Uterus (tissue), 4 donors: ENCODE data around the gene CYGB. TPM values are rescaled to one million over a fixed set of nuclear protein-coding genes. Genes with fewer than 3 reads are reported as not detected.
A peak's percentile ranks its signal among the peaks of the same experiment; 100 is the strongest.

Experiments used
- DNase-seq, 2 donors: peaks; one replicate each; pipeline ENCODE4 v3.0.0-alpha.2; 2019 to 2020
- H3K27ac ChIP-seq, 2 donors: fragments of 200-600 bp; sonication (generic); 1 replicate in 1 of 2; 2 replicates in 1 of 2; pipeline ENCODE4 v1.5.1; 2016 to 2018
- H3K27me3 ChIP-seq, 2 donors: fragments of 200-600 bp; sonication (generic); one replicate each; pipeline ENCODE4 v1.5.1; 2018 to 2019; ENCODE audit warnings: control low read depth in 1 of 2
- H3K36me3 ChIP-seq, 2 donors: fragments of 200-600 bp; sonication (generic); one replicate each; pipeline ENCODE4 v1.5.1; 2019; ENCODE audit warnings: control low read depth in 1 of 2
- H3K4me1 ChIP-seq, 2 donors: fragments of 200-600 bp; sonication (generic); one replicate each; pipeline ENCODE4 v1.5.1; 2018 to 2019; ENCODE audit warnings: control low read depth in 1 of 2
- H3K4me3 ChIP-seq, 2 donors: fragments of 200-600 bp; sonication (generic); 1 replicate in 1 of 2; 2 replicates in 1 of 2; pipeline ENCODE4 v1.5.1; 2018 to 2019; ENCODE audit warnings: mild to moderate bottlenecking in 1 of 2
- H3K9me3 ChIP-seq, 2 donors: fragments of 200-600 bp; sonication (generic); one replicate each; pipeline ENCODE4 v1.5.1; 2019; ENCODE audit warnings: control low read depth in 1 of 2
- POLR2A ChIP-seq, 2 donors: fragments of 450-650 bp; IDR thresholded peaks; one replicate each; pipeline ENCODE4 v1.6.1; 2016; ENCODE audit warnings: antibody characterized with exemption in 2 of 2, mild to moderate bottlenecking in 1 of 2, moderate library complexity in 1 of 2
- intact Hi-C: fragments of 100-400 bp; cut with DNase I; formaldehyde crosslinking; loops from one replicate; pipeline ENCODE4 v1.15.1; 2023; ENCODE audit warnings: low total_unique reads
- total RNA-seq, 4 donors: library from RNA; depleted of rRNA in 3 of 4; stranded (reverse); fragments of >200 nt in 3 of 4; gene quantifications; one replicate each; pipeline versions ENCODE4 v1.1.0 to v1.2.4, GENCODE V29; 2014 to 2023
- TF ChIP-seq, protein P1 (sequence below), 4 experiments: fragments of 200-600 bp in 2 of 4; fragments of 450-650 bp in 2 of 4; sonication (generic) in 2 of 4; IDR thresholded peaks; one replicate each; pipeline ENCODE4 v1.5.1; 2016 to 2019; ENCODE audit warnings: antibody characterized with exemption in 4 of 4, mild to moderate bottlenecking in 2 of 4, moderate library complexity in 1 of 4
- donor health status: DM: yes; HTN: yes; CAD: no.

CYGB gene
- total RNA-seq, 4 donors from 2014 or later: 7.8 to 33.2 (median 19.8) TPM

DNA sequence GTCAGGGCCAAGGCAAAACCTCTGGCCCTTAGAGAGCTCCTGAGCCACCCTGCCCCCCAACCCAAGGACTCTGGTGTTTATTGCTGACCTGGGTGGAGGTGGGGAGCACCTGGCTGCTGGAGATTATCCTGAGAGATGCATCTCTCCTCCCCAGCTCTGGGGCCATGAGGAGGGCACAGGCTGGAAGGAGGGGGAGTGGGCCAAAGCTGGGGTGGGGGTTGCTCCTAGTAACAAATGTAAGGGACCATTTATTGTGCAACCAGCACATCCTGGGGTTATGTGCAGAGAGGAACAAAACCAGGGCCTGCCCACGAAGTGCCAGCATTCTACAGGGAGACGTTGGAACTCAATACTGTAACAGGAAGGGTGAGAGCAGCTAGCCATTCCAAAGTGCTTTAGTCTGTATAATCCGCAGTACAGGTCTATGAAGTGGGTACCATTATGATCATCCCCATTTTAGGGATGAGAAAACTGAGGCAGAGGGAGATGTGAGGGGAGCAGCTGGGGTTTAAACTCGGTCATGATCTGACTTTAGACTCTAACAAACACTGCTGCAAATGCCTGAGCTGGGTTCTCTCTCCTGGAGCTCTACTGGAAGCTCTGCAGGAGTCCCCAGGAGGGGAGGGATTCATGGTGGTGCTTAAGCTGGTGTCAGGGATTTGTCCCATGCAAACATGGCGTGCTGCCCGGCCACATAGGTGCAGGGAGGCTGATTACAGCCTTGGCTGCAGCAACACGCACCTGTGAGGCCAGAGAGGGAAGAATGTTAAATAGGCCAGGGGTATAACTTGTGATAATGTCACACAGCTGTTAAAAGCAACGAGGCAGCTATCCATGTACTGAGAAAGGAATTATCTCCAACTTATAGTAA, 34.9 kb downstream of the CYGB start:
- Histone ChIP-seq H3K4me1 (peaks cover 0 to 4% of the 10 kb centered on the region in 2 donors), H3K27me3 (no peaks in the 10 kb centered on the region), H3K27ac (no peak overlapping the region), H3K4me3 (no peak overlapping the region), H3K9me3 (no peaks in the 10 kb centered on the region), H3K36me3 (no peaks in the 10 kb centered on the region)
- intact Hi-C loops: no loop called here
- TF ChIP-seq, protein P1, sequence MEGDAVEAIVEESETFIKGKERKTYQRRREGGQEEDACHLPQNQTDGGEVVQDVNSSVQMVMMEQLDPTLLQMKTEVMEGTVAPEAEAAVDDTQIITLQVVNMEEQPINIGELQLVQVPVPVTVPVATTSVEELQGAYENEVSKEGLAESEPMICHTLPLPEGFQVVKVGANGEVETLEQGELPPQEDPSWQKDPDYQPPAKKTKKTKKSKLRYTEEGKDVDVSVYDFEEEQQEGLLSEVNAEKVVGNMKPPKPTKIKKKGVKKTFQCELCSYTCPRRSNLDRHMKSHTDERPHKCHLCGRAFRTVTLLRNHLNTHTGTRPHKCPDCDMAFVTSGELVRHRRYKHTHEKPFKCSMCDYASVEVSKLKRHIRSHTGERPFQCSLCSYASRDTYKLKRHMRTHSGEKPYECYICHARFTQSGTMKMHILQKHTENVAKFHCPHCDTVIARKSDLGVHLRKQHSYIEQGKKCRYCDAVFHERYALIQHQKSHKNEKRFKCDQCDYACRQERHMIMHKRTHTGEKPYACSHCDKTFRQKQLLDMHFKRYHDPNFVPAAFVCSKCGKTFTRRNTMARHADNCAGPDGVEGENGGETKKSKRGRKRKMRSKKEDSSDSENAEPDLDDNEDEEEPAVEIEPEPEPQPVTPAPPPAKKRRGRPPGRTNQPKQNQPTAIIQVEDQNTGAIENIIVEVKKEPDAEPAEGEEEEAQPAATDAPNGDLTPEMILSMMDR (IDR thresholded peaks at IDR 0.05): no peak
- no peak for TF ChIP-seq POLR2A (IDR thresholded peaks at IDR 0.05)
- no peak for DNase-seq

DNA sequence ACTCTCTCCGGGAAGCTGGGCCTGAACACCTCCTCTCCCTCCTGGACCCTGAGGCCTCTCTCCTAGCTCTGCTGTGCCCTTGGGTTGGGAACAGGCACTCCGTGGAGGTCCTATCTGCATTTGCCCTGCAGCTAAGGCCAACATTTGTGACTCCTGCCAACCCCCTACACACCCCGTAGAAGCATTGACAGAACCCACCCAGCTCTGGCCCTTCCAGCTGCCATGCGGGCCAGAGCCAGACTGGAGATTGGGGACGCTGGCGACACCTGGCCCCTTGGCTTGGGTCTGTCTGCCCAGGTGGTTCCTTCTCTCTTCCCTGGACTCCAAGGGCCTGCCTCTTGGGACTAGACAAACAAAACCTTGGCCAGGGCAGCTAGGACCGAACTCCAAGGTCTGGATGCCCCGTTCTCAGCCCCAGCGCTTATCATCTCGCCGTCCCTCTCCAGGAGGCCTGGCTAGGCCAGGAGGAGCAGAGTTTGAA, 35.6 kb downstream of the CYGB start:
- no peaks in the 10 kb centered on the region for H3K36me3 ChIP-seq
- TF ChIP-seq POLR2A (IDR thresholded peaks at IDR 0.05): no peak
- TF ChIP-seq, protein P1 (IDR thresholded peaks at IDR 0.05): no peak
- H3K4me1 ChIP-seq: peaks cover 0 to 4% of the 10 kb centered on the region in 2 donors
- peak overlapping the region in 1 of 2 donors; percentile 53 for H3K27ac ChIP-seq
- DNase-seq: no peak
- intact Hi-C loops: no loop called here
- H3K9me3 ChIP-seq: no peaks in the 10 kb centered on the region
- peak overlapping the region in 1 of 2 donors; percentile 52 for H3K4me3 ChIP-seq
- no peaks in the 10 kb centered on the region for H3K27me3 ChIP-seq

DNA sequence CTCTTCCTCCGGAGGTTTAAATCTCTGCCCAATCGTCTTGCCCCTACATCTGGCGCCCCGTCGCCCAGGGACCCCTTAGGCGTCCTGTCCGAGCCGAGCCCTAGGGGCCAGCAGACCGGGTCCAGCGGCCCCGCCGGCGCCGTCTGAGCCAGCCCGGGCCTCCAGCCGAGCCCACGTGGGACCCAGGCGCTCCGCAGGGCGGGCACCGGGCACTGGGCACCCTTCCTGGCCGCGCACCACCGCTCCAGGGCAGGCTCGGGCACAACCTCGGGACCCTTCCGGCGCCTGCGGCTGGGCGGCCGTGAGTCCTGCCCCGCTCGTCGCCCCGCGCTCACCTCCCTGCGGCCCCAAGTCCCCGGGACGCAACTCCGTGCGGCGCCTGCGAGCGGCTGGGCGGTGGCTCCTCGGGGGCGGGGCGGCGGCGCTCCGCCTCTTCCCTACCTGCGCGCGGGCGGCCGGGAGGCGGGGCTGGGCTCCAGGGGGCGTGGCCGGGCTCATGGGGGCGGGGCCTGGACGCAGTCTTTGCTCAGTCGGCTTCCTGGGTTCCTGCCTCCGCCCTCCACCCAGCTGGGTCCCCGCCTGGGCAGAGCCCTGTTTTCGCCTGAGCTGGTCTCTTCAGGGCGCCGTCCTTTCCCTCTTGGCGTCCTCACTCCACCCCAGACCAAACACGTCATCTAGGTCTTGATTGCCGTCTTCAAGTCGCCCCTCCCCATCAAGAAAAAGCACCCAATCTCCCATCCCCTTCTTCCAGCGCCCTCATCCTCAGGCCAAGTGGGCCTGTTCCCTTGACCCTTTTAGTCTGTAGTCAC, 36.3 kb downstream of the CYGB start, which contains the start of gene RHBDF2:
Gene RHBDF2 (minus strand): TSS at position 406 of the 809 bp plus-strand sequence. CDS start 19,899 bp downstream, outside the sequence.
- DNase-seq: peak; percentile 78 to 89
- intact Hi-C loops: no loop called here
- no peaks in the 10 kb centered on the region for H3K27me3 ChIP-seq
- H3K4me3 ChIP-seq: peak within 1 kb of the TSS; percentile 10 to 52
- H3K4me1 ChIP-seq: peaks cover 0 to 4% of the 10 kb centered on the region in 2 donors
- no peaks in the 10 kb centered on the region for H3K9me3 ChIP-seq
- peak within 1 kb of the TSS; percentile 53 to 66 for H3K27ac ChIP-seq
- TF ChIP-seq POLR2A (IDR thresholded peaks at IDR 0.05): peak; percentile 61 to 71
- TF ChIP-seq, protein P1 (IDR thresholded peaks at IDR 0.05): no peak
- no peaks in the 10 kb centered on the region for H3K36me3 ChIP-seq

DNA sequence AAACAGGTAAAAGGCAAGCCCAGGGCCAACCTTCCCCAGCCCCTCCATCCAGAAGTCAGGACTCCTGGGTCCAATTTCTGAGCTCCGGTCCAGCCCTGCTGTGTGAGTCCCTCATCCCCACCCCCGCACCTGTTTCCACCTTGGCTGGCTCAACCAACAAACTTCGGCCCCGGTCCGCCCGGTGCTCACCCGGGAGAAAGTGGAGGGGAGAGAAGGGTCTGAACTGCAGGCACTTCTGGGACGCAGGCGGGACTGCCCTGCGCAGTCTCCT, 36.8 kb downstream of the CYGB start:
- Histone ChIP-seq H3K4me1 (peaks cover 0 to 4% of the 10 kb centered on the region in 2 donors), H3K36me3 (no peaks in the 10 kb centered on the region), H3K9me3 (no peaks in the 10 kb centered on the region), H3K27me3 (no peaks in the 10 kb centered on the region), H3K4me3 (peak overlapping the region; percentile 10 to 52), H3K27ac (peak overlapping the region; percentile 53 to 66)
- no peak for DNase-seq
- intact Hi-C loops: no loop called here
- TF ChIP-seq POLR2A (IDR thresholded peaks at IDR 0.05): no peak
- TF ChIP-seq, protein P1 (IDR thresholded peaks at IDR 0.05): no peak
